GM19372 (cell line): Measurements from ENCODE around the gene HS3ST2.

Experiments
- ATAC-seq: cut with Tn5 transposase; IDR thresholded peaks from one replicate; pipeline ENCODE4 v1.9.1; 2021; ENCODE audit warnings: mild to moderate bottlenecking, low read depth, moderate library complexity; ENCODE audit not compliant: unreplicated experiment

HS3ST2 gene

DNA sequence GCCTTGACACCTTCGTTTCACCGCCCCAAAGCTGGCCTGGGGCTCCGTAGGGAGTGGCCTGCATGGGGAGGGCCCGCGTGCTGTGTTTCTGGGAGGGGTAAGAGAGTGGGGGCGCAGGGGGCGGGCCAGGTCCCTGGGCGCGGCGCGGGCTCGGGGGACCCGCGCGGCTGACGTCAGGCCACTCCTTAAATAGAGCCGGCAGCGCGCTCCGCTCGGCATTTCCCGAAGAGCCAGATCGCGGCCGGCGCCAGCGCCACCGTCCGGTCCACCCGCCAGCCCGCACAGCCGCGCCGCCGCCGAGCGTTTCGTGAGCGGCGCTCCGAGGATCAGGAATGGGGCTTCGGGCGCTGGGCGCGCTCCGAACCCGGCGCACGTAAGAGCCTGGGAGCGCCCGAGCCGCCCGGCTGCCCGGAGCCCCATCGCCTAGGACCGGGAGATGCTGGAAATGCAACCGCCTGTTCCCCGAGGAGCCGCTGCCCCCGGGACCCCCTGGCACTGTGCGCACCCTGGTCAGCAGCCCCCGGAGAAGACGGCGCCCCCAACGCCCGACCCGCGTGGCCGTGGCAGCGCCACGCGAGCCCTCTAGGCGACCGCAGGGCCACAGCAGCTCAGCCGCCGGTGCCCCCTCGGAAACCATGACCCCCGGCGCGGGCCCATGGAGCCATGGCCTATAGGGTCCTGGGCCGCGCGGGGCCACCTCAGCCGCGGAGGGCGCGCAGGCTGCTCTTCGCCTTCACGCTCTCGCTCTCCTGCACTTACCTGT lies at the start of gene HS3ST2:
Gene HS3ST2 (plus strand): TSS at position 215 of the 763 bp plus-strand sequence. CDS start 449 bp downstream, at position 664.
- no peak for ATAC-seq

DNA sequence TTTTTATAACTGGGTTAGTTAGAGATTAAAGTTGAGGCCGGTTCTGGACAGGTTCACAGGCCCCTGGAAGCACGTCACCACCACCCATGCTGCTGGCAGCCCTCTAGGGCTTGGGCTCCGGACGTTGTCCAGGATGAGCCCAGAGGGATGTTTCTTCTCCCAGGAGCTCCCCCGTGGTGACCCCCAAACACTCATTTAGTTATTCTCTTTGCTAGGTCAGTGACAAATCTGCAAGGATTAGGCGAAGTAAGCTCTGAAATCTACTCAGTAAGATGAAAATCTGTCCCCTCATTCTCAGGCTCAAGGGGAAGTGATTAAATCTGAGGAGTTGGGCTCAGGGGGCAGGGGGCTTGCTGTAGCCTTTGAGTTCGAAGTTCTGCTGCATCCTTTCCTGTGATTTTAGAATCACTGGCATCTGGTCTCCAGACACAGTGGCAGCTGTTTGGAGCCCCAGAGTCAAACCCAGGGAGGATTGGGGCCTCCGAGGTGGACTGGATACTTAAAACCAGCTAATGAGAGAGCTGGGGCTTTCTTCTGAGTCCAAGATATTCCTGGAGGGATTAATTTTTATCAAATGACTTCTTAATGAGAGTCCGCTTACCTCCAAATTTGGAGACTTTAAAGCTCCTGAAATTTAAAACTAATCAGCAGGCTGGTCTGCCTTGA lies 49.2 kb upstream of the HS3ST2 start:
- ATAC-seq: no peak

DNA sequence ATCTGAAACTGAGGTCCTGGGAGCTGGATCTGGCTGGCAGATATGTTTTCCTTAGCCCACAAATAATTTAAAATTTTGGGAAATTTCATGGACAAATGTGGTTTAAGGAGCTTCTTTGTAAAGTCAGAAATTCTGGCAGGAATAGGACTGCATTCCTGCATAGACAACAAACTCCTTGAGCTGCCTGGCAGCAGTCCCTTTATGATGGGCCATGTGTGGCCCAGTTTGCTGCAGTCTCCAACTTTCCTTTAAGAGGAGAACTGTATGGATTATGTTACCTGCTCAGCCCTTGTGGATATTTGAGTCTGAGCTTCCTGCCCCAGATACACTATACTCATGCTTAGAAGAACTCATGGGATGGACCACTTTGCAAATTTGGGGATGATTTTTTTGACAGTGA lies 48.5 kb upstream of the HS3ST2 start:
- ATAC-seq: no peak

DNA sequence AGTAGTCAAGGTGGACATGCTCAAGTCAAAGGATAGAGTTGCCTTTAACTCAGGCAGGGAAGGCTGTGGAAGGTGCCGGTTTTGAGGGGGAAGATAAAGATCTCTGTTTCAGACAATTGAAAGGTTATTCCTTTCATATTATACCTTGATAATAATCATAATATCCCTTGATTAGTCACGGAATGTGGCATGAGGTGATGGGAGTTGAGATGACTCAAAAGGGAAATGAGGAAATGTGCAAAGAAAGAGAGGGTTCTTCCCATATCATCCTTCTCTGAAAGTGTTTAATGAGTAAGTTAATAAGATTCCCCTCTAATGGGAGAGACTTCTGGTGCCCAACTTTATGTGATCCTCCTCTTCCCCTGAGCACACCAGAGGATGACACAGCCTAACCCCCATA lies 43.1 kb upstream of the HS3ST2 start:
- no peak for ATAC-seq

DNA sequence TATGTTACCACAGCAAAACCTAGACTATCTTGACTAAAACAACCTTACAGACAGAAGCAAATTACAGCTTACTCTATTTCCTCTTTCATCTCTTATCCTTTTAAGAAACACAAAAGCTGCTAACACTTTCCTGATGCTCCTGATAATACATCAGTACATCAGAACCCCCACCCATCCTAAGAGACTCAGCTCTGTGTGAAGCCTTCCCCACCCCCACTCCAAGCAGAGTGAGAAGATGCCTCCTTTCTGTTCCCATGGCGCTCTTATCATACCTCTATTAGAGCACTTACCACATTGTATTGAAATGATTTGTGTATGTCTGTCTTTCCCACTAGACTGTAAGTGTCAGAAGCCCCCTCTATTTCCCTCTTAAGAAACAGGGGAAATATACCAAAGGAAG lies 42.4 kb upstream of the HS3ST2 start:
- no peak for ATAC-seq

DNA sequence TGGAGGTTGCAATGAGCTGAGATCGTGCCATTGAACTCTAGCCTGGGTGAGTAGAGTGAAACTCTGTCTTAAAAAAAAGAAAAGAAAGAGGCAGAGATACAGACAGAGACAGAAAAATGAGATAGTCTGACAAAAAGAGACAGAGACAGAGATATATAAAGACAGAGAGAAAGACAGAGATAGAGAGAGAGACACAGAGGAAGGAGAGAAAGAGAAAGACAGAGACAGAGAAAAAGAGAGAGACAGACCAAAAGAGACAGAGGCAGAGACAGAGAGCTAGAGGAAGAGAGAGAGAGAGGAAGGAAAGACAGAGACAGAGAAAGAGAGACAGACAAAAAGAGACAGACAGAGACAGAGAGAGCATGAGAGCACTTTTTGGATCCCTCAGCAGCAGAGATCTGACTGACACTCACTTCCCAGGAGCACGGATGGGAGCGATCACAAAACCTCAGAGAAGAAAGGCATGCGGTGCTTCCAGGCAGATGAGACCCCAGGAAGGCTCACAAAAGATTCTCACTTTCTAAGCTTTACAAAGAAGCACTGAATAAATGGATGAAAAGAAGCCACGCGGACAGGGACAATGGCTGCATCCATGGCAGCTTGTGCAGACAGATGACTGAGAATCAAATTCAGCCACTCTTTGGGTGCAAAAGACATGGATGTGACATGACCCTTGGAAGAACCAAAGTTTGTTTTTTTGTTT lies 38.6 kb upstream of the HS3ST2 start:
- ATAC-seq: no peak

DNA sequence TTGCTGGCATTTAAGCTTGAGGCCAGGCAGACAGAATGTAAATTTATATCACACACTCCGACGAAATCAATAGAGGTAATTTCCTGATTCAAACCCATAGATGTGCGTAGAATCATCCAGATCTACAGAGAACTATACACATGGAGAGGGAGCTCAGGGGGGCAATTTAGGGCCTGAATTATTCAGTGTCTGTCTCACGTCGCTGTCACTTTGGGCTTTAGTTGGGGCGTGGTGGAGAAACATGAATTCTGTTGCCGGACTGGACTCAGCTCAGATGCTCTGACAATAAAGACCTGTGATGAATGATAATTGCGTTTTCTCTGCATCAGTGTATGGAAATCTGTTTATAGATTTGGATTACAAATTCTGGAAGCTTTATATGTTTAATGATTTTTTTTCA lies 32.5 kb upstream of the HS3ST2 start:
- ATAC-seq: no peak

DNA sequence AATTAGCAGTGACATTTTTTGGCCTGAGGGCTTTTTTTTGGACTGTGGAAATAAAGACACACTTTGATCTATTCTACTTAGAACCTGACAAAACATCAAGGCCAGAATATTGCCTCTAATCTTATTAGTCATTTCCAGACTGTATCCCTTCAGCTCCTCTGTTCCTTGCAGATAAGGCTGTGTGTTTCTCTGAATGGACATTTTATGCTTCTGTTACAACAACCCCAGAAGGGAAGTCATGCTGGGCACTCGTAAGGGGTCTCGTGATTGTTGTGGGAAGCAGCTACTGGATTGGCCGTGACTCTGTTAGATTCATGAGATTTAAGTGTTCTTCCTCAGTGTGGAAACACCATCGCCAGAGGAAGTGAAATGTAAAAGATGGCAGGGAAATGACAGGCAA lies 31.6 kb upstream of the HS3ST2 start:
- ATAC-seq: no peak

DNA sequence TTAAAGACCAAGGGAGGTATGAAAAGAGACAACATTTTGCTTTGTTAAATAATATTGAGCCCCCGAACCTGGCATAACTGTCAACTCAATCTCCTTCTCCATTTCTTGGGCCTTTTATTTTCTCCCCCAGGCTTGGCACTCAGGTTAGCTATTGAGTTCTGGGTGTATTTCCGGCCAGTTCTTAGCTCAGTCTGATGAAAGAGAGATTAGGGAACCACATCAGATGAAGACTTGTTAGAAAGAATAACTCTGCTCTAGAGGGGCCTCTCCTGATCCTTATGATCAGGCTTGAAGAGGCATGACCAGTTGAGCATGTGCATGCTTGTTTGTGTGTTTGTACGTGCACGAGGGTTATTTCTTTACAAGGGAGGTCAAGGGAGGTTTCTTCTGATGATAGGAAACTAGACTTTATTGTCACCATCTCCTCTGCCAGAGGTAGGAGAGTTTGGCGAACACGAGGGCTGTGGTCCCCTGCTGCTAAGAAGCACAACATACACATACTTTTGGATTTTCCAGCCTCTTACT lies 29.2 kb upstream of the HS3ST2 start:
- ATAC-seq: no peak

DNA sequence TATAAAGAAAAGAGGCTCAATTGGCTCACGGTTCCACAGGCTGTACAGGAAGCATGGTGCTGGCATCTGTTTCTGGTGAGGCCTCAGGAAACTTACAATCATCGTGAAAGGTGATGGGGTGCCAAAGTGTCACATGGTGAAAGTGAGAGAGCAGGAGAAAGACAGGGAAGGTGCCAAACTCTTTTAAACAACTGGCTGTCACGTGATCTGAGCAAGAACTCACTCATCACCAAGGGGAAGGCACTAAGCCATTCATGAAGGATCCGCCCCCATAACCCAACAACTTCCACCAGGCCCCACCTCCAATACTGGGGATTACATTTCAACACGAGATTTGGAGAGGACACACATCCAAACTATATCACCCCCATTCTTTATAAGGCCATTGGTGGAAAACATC lies 28.4 kb upstream of the HS3ST2 start:
- ATAC-seq: no peak

DNA sequence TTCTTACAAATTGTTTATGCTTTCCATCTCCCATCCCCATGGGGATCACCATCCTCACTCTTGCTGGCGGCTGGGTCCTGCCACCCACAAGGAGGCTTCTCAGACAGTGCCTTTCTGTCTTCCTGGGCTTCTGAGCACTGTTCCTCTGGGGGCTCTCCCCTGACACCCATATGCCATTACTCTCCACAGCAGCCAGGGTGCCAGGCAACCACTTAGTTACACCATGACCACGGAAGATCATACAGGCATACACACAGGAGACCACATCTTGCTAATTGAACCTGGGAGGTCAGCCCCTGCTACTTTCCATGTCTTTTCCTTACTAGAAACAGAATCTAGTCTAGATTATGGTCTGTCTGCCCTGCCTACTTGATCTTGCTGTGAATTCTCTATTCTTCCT lies 27.7 kb upstream of the HS3ST2 start:
- ATAC-seq: no peak

DNA sequence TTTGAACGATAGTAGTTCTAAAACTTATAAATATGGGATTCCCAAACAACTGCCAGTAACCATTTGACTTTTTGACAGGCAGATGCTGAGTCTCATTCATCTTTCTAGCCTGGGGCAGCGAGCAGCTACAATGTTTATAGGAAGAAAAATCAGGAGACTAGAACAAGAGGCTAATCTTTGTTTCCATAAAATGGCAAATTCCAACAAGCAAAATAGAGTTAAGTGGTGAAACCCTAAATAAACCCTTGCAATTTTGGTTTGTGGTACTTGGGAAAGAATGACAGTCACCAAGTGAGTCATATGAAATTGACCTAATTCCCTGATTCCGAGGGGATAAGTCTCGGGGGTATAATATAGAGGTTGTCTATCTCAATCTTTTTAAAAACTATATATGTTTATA lies 27.3 kb upstream of the HS3ST2 start:
- ATAC-seq: no peak

DNA sequence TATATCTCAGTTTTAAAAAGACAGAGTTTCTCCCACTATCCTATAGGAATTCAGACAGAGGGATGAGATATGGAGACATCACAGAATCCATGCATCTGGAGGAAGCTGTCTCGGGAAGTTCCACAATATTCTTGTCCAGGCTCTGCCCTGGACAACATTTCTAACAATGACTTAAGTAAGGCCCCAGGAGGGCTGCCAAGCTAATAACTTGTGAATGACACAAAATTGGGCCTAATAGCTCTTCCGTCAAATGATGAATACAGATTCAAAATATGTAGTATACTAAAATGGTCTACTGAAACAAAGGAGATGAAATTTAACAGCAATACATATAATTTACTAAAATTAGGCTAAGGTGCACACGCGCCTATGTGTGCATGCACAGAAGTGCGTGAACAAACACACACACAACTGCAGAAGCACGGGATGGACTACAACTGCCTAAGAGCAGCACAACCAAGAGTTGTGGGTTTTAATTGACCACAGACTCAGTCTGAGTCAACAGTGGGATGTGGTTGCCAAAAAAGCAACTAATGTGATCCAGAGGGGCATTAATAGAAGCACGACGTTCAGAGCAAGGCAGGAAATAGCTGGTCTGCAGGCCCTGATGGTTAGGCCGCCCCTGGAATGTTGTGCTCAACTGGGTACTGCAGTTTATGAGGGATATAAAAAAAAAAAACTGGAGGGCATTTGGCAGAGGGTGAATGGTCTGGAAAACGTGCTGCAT lies 26.3 kb upstream of the HS3ST2 start:
- no peak for ATAC-seq

DNA sequence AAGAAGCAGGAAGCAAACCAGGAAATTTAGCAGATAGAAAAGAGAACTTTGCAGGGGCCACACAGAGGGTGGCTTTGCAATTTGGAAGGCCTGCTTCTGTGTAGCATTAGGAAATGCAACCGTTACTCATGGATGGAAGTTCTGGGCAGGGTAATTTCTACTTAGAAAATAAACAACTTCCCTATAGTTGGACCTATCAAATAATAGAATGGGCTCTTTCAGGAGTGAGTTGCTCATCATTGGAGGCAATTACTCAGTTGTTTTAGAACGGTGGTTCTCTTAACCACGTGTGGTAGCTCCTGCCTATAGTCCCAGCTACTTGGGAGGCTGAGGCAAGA lies 25.8 kb upstream of the HS3ST2 start:
- ATAC-seq: no peak

DNA sequence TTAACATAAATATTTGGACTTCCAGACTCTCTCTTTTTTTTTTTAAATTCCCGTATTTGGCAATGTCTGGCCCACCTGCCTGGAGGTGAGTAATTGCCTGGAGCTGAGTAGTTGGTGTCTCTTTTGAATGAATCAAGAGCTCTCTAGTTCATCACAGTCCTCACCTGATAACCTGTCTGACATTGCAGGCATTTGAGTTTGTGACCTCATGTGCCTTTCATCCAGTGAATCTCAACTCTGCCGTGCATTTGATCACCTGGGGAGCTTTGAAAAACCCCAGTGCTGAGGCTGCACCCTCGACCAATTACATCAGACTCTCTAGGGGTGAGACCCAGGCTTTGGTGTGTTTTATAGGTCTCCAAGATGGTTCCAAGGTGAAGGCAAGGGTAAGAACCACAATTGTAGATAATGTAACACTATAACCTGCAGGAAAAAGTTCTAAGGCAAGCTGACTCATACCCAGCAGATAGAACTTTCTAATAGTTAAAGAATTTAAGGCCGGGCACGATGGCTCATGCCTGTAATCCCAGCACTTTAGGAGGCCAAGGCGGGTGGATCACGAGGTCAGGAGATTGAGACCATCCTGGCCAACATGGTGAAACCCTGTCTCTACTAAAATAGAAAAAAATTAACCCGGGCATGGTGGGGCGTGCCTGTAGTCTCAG lies 24.5 kb upstream of the HS3ST2 start:
- ATAC-seq: no peak

DNA sequence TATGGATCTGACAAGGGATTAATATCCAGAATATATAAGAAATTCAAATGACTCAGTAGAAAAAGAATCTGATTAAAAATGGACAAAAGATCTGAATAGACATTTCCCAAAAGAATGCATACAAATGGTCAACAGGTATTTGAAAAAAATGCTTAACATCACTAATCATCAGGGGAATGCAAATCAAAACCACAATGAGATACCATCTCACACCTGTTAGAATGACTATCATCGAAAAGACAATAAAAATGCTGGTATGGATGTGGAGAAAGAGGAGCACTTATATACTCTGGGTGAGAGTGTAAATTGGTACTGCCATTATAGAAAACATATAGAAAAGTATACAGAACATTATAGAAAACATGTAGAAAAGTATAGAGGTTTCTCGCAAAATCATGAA lies 16.4 kb upstream of the HS3ST2 start:
- ATAC-seq: no peak

DNA sequence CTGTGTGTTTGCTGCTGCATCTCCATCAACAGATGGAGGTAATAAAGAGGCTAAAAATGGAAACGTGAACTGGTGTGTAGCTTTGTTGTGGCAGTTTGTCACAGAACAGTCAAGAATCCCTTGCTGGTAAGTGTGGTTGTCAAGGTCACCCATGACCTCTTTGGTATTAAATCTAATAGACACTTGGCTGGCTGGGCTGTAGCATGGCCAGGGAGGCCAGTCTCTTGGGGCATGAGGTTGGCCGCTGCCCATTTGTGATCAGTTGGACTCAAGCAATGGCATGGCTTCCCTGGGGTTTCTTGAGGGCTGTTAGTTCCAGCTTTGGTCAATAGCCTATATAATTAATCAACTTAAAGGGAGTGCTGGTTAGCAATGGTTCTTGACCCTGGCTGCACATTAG lies 14.8 kb upstream of the HS3ST2 start:
- no peak for ATAC-seq

DNA sequence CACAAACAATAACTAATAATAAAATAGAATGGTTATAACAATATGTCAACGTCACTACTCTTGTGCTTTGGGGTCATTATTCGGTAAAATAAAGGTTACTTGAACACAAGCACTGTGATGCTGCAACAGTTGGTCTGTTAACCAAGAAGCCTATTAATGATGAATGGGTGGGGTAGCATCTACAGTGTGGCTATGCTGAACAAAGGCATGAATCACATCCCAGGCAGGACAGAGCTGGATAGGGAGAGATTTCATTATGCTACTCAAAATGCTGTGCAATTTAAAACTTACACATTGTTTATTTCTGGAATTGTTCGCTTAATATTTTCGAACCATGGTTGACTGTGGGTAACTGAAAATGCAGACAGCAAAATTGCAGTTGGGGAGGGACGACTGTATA lies 9.1 kb upstream of the HS3ST2 start:
- ATAC-seq: no peak

DNA sequence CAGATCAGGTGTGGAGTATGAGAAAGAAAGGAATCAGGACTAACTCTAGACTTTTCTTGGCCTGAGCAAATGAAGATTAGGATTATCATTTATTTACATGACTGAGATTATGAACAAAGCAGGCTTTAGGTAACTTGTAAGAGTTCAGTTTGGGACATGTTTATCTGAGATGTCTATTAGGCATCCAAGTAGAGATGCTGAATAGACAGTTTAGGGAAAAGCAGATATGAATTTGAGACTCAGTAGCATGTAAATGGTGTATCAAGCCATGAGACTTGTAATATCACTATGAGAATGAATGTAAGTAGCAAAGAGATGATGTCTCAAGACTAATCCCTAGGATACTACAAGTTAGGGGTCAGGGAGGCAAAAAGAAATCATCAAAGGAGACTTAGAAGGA lies 8.6 kb upstream of the HS3ST2 start:
- ATAC-seq: no peak

DNA sequence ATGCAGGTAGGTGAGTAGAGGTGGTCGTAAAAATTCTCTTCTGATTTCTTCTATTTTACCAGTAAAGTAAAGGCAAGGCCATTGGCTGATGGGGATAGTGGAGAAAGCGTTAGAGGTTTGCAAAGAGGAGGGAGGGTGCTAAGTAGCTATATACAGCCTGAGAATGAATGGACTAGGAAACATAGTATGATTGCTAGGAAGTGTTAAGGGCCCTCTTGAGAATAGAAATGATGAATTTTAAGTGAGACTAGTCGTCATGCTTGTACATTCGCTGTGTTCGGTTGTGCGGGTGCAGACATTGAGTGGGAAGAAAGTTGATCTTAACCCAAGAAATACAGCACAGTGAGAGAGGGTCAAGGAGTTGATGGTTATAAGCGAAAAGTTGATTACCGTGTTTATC lies 7.2 kb upstream of the HS3ST2 start:
- ATAC-seq: no peak
